RCC 7860 (cell line): ENCODE results near the gene ENOX1.
"Not testable (repeated sequence)": the region's sequence is repeated elsewhere in the genome, so short reads cannot be mapped to it uniquely, and the experiment has no call there.

Experiments used
- DNase-seq: peaks from one replicate; pipeline ENCODE4 v3.0.0-alpha.2; 2015; ENCODE audit warnings: low spot score
- FAIRE-seq: peaks from 2 replicates; lab custom pipeline; 2012; peaks lifted over from hg19 to GRCh38; lab: Jason Lieb, UNC

ENOX1 gene

DNA sequence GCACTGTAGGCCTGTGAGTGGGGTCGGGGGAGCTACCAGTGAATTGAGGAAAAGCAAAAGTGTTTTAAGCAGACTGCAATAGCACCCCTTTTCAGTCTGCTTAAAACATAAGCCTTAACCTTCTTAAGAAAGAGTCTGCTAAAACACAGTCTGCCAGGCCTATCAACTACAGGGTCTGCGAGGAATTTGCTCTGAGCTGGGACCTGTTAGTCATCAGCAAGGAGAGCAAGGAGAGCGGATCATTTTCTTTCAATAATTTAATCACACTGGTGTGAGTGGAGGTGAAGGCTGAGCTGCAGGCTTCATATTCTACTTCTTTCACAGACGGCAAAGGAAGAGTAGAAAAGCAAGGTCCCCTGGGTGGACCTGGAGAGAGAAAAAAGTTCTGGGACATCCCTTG is 342.7 kb downstream of the ENOX1 start:
- FAIRE-seq: no peak
- DNase-seq: no peak

DNA sequence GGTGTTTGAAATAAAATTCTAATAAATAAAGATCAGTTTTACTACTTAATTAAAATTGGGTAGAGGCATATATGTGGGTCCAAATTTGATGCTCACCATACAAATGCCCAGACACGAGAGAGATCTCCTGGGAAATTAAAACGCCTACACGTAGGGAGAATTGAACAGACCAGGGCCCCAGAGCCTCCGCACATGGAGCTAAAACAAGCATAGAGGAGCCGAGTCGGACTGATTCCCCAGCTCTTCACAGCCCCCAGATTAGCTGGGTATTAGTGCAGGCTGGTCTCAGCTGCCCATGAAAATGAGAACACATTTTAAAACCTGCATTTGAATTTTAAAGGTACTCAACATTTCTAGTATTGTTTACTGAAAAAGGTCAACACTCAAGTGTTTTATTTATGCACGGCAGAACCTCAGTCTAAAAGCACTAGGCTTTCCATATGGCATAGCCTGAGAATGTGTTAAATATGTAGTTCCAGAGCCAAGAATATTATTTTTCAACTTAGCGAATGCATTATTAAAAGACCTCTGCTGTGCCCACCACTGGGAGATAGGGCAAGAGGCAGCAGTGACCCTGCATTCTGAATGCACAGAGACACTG is 344.8 kb downstream of the ENOX1 start:
- no peak for FAIRE-seq
- no peak for DNase-seq

DNA sequence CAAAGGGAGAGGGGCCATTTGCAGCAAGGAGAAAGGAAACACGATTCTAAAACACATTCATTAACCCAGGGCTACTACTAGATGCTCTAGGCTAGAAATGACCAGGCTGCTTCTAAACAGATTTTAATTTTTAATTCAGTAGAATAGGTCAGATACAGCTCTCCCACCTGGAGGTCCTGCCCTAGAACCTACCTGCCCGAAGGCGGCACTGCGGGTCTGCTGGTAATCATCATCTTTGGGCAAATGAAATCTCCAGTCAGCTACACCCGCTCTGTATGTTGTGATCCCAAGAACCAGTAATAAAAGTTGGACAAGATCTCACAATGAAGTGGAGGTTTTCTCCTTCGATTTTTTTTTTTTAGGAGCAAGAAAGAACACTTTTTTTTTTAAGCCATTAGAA is 345.3 kb downstream of the ENOX1 start:
- no peak for FAIRE-seq

DNA sequence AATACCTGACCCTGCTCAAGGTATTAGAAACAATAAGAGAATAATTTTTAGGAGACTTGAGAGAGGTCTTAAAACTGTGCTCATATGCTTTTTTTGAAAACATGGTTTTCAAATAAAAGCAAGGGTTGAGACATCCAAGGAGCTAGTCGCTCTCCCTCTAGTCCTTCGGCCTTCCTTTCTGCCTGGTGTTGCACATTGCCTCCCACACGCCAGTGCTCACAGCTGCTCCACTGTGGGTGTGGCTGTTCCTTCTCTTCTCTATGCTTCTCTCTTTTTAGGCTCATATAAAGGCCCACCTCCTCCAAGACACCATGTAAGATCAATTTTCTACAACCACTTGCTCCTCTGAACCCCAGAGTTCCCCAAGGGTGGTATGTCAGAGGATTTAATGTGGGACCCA is 352.6 kb downstream of the ENOX1 start:
- FAIRE-seq (no peak), DNase-seq (no peak)

More for the DNA sequence above, 345.3 kb downstream of the ENOX1 start:
- no peak for DNase-seq

DNA sequence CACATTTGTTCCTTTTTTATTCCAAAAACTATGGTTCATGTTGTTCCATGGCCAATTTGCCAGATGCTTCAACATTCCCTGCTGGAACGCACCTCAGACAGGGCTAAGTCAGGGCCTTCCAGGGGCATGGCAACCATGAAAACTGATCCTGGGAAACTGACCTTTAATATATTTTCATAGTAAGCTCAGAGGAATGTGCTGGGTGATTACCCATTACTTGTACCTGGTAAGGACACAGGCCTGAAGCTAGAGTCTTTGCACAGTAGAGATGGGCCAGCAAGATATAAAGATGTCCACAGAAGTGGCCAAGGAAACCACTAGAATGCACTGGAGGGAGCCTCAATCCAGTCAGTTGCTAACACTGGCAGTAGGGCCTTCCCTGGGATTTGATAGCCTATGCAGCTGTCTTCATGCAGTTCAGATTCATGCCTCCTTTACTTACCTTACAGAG is 353.1 kb downstream of the ENOX1 start:
- no peak for DNase-seq
- FAIRE-seq: no peak

DNA sequence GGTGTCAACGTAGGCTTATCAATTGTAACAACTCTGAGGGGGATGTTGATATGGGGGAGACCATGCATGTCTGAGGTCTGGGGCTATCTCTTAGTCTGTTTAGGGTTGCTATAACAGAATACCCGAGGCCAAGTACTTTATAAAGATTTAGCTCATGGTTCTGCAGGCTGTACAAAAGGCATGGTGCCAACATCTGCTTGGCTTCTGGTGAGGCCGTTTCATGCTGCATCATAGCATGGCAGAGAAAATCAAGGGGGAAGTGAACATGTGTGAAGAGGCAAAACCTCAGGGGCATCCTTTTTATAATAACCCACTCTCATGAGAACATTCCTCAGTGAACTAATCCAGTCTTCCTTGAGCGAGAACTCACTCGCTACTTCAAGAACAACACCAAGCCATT is 353.8 kb downstream of the ENOX1 start:
- FAIRE-seq: no peak
- DNase-seq: no peak

DNA sequence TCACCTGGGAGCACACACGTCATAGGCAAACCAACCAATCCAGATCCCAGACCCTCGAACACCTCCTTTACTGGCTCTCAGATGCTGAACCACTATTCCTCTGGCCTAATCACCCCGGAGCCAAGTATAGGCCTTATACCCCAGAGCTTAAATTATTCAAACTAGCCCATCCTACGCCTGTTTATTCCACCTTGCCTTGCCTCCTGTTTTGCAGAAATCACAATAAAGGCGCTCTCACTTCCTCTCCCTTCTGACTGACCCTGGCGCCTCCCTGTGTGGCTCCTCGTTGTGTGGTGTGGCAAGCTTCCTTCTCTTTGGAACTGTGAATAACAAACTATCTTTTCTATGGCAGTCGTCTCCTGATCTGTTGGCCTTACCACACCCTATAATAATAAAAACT is 354.9 kb downstream of the ENOX1 start:
- no peak for FAIRE-seq

DNA sequence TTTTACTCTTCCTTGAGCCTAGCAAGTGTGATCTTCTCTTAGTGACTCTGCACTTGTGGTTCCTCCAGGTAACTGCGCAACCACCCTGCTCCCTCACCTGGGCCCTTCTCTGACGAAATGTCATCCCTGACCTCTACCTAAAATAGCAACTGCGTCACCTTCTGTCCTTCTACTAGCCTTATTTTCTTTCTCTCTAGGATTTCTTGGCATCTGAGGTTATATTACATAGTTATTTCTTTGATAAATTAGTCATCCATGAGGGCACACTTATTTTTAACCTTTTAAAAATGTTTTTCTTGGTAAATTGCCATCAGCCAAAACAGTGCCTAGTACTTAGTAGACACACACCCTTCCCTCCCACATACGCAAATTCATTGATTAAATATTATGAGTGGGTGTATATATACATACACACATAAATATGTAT is 355.5 kb downstream of the ENOX1 start:
- no peak for DNase-seq
- no peak for FAIRE-seq

More for the DNA sequence above, 354.9 kb downstream of the ENOX1 start:
- DNase-seq: no peak

DNA sequence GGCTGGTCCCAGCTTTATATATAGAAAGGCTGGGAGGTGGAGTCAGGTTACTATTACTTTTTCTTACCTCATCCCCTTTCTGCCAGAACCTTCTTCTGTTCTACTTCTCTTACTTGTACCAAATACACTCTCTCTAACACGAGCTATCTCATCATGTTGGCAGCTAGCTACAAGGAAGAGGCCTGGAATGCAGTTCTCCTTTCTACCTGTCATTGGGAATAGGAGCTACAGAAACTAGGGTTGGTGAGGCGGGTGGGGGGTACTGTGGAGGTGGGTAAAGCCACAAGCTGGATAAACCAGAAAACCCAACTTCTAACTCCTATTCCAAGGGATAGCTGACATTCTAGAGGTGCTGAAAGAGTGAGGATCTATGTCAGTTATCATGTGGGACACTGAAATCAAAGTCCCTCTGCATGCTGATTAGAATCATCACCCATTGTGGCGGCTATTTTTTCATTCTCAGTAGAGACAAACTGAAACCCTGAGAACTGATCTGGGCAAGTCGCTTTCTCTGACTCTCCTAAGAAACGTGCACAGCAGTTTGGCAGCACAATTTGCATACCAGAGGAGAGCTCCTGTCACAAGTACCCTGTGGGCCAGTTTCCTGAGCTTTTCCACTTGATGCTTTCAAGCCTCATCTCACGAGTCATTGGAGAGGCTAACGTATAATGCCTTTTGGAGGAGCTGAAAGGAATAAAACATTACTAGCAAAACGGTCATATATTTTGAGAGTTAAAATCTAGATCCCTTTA is 358.1 kb downstream of the ENOX1 start:
- no peak for FAIRE-seq
- no peak for DNase-seq

DNA sequence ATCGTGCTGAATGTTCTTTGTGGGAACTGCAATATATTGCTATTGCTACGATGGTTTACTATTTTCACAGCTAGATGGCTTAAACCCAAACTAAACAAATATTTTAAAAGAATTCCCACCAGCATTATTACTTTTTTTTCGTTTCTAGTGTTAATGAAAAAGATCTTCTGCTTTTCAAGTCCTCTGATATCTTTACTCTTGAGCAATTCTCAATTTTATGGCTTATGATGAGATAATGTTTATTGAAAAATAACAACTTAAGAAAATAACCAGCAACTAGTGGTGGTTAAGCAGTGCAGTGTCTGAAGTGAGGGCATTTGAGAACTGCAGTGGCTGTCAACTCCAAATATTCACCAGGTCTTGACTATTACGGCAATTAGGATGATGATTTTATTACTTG is 360.4 kb downstream of the ENOX1 start:
- FAIRE-seq (no peak), DNase-seq (no peak)

DNA sequence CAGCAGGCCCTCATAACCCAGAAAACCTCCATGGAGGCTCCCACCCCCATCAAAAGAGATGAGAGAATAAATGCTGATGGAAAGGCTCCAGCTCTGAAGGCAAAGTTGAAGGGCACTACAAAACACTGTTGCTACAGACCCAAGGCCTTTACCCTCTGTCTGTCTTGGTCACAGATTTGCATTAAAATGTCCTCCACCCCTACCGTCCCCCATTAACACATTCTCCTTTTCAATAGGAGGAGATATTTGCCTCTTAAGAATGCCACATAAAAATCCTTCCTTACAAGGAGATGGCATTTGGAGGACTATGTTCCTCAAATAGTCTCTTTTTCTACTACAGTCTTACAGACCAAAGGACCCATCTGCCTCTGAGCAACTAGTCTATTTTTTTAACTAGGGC is 361.5 kb downstream of the ENOX1 start:
- DNase-seq (no peak), FAIRE-seq (no peak)

DNA sequence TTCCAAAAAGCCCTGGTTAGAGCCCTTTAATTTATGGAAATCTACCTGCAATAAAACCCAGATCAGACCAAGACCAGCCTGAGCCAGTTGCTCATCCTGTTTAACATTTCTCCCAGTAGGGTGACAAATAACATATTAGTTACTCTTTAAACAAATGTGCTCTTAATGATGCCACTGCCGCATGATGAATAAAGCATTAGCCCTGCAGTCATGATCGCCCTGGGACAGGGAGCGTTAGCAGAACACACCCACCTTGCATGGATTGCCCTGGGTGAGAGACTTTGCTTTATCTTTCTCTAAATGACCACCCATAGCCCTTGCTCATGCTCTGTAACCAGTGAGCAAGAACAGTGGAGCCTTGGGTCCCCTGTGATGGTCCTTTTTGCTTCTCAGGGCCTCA is 362.4 kb downstream of the ENOX1 start:
- FAIRE-seq: no peak
- no peak for DNase-seq

DNA sequence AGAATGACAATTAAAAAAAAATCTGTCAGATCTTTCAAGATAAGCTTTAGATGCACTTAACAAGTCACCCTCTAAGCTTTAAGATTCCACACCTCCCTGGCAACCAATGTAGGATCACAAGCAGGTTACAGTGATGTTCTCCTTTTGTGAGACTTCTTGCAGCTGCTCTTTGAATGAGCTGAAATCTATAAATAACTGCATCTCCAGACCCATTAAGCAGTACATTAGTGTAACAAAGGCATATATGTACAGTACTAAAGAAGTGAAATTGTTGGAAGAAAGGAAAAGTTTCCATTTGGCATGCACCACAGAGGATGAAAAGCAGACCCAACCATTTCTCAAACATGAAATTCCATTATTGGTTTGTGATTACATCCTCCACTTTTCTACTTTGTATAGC is 364.7 kb downstream of the ENOX1 start:
- DNase-seq: no peak
- no peak for FAIRE-seq

DNA sequence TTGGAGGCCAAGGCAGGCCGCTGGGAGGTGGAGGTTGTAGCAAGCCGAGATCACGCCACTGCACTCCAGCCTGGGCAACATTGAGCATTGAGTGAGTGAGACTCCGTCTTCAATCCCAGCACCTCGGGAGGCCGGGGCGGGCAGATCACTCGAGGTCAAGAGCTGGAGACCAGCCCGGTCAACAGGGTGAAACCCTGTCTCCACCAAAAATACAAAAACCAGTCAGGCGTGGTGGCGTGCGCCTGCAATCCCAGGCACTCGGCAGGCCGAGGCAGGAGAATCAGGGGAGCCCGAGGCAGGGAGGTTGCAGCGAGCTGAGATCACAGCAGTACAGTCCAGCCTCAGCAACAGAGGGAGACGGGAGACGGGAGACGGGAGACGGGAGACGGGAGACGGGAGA is 369.9 kb downstream of the ENOX1 start:
- not testable (repeated sequence) for DNase-seq, FAIRE-seq

DNA sequence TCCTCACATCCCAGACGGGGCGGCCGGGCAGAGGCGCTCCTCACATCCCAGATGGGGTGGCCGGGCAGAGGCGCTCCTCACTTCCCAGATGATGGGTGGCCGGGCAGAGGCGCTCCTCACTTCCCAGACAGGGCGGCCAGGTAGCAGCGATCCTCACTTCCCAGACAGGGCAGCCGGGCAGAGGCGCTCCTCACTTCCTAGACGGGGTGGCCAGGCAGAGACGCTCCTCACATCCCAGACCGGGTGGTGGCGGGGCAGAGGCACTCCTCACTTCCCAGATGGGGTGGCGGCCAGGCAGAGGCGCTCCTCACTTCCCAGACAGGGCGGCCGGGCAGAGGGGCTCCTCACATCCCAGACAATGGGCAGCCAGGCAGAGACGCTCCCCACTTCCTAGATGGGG is 370.4 kb downstream of the ENOX1 start:
- FAIRE-seq, DNase-seq: not testable (repeated sequence)

DNA sequence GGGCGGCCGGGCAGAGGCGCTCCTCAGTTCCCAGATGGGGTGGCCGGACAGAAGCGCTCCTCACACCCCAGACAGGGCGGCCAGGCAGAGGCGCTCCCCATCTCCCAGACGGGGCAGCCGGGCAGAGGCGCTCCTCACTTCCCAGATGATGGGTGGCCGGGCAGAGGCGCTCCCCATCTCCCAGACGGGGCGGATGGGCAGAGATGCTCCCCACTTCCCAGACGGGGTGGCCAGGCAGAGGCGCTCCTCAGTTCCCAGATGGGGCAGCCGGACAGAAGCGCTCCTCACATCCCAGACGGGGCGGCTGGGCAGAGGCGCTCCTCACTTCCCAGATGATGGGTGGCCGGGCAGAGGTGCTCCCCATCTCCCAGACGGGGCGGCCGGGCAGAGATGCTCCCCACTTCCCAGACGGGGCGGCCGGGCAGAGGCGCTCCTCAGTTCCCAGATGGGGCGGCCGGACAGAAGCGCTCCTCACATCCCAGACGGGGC is 370.8 kb downstream of the ENOX1 start:
- not testable (repeated sequence) for DNase-seq, FAIRE-seq

DNA sequence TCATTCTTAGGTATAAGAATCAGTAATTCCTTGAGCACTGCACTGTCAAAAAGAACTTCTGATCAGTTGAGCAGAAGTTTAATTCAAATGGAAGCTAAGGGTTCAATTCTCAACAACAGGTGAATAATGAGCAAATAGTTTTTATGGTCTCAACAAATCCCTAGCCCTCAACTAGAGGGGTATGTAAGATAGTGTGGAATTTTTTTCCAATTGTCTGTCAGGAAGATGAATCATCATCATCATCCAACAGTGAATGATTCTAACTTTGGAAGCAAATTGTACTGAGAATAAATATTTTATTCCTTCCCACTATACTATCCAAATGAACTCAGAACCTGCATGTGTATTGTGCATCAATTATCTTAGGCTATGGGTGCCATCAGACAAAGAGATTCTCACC is 372.7 kb downstream of the ENOX1 start:
- DNase-seq: no peak
- FAIRE-seq: no peak

DNA sequence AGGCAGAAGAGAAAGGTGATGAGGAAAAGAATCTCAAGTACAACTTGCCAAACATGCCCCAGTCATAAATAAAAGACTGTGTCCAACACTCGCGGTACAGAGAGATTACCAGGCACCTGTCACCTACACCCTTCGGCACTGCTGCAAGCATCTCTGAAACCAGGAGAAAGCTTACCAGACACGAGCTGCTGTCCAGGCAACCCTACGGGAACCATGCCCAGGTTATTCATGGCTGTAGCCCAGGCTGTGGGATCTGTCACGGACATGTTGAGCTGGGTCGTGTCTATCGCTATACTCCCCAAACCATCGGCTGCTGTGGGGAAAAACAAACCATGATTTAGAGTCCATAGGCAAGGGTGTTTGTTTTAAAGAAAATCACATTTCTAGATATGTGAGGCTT is 375.0 kb downstream of the ENOX1 start:
- FAIRE-seq: no peak
- DNase-seq: no peak

DNA sequence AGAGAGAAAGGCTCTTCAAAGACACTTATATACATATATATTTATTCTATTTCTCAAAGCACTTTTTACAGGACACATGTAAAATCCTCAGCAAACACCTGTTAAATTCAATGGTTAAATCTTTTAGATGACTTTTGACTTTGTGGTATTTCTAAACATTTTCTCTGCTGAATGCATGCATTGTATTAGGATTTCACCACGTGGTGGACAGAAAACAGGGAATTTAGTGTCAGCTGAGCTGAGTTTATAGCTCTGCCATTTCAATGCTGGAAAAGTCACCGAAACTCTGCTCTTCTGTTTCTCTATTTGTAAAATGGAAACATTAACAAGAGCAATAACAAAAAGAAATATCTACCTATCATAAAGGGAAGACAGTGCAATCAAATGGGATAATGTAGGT is 375.6 kb downstream of the ENOX1 start:
- FAIRE-seq: no peak

DNA sequence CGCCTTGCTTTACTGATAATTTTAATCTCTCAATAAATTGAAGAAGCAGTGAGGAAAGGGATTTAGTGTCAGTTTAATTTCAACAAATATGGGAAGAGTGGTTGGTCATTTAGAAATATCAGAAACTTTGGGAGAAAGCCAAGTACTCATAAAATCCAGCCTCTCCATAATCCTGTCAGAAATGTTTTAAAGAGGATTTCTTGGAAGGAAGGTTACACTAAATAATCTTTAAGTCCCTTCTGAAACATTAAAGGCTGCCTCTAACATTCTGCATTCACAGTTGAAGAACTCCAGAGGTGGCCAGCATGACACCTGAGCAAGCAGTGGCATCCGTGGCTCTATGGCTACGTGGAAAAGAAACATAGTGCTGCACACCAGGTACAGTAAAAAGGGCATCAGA is 378.5 kb downstream of the ENOX1 start:
- FAIRE-seq (no peak), DNase-seq (no peak)

More for the DNA sequence above, 375.6 kb downstream of the ENOX1 start:
- DNase-seq: no peak

DNA sequence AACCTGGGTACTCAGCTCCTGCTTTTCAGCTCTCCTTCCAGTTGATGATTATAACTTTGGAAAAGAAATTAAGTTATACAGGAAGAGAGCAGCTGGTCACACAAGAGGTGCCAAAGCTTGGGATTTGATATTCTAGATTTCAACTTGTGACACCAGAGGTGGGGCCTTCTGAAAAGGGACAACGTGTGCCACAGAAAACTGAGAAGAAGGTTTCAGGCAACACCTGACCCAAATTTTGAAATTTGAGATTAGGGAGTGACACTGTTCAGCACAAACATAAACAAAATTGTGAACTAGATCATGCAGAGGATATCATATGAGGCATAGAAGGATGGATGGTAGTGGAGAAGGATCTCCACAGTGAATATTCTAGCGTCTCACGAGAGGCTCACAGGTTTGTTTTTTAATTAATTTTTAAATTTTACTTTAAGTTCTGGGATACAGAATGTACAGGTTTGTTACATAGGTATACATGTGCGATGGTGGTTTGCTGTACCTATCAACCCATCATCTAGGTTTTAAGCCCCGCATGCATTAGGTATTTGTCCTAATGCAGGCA is 379.7 kb downstream of the ENOX1 start:
- FAIRE-seq (no peak), DNase-seq (no peak)

DNA sequence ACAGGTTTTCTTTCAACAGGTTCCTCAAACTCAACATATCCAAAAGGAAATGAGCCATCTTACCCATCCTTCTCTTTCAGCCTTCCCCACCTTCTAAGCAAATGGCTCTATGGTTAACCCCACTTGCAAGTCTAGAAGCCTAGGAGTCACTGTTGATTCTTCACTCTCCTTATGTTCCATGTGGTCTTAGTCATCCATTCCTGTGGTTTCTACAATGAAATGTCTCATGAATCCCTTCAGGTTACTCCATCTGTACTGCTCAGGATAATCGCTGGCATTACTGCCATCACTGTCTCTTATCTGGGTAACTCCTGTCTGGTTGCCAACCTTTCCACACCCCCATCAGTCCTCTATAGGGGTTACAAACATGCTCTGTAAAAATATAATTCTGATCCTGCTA is 381.3 kb downstream of the ENOX1 start:
- no peak for FAIRE-seq
- peak; percentile 33 for DNase-seq
